CD4-positive, alpha-beta T cell treated with Interleukin-17A for 4 hours (primary cell): Measurements from ENCODE around the gene NLRP1.

ENCODE experiments used
- DNase-seq: peaks from one replicate; pipeline ENCODE4 v3.0.0-alpha.2; 2020; ENCODE audit warnings: mixed read lengths

NLRP1 gene

GRCh38 chr17:5466295-5466694 lies 118.0 kb downstream of the NLRP1 start:
- DNase-seq = no peak

- no peak for DNase-seq
Measured at GRCh38 chr17:5464717-5465507, 119.4 kb downstream of the NLRP1 start.
